Measurements from ENCODE around the gene PLAAT2. TPM values are rescaled to one million over a fixed set of nuclear protein-coding genes. Genes with fewer than 3 reads are reported as not detected.

Gene PLAAT2
- total RNA-seq, 1 donor from 2014 or later = 1.3 TPM

- no peak for DNase-seq (ENCODE audit: low read depth)
- no peaks in the 10 kb centered on the region for H3K36me3 ChIP-seq (ENCODE audit: control insufficient read depth, insufficient read depth, low read length)
- FAIRE-seq = no peak
- no peak overlapping the region for H3K4me3 ChIP-seq (ENCODE audit: low read depth, low read length)
- H3K27me3 ChIP-seq (ENCODE audit: control insufficient read depth, insufficient read depth, low read length) = no peaks in the 10 kb centered on the region
- TF ChIP-seq CTCF (IDR thresholded peaks at IDR 0.05; ENCODE audit: insufficient read depth, low read length, severe bottlenecking) = no peak
Observed at GRCh38 chr11:63520606-63521170, 42.5 kb downstream of the PLAAT2 start.

- H3K36me3 ChIP-seq (ENCODE audit: control insufficient read depth, insufficient read depth, low read length) = no peaks in the 10 kb centered on the region
Observed at GRCh38 chr11:63518548-63518947, 44.6 kb downstream of the PLAAT2 start.

GRCh38 chr11:63517156-63517555 lies 46.0 kb downstream of the PLAAT2 start:
- Histone ChIP-seq H3K36me3 (ENCODE audit: control insufficient read depth, insufficient read depth, low read length) (no peaks in the 10 kb centered on the region), H3K4me3 (ENCODE audit: low read depth, low read length) (no peak overlapping the region), H3K27me3 (ENCODE audit: control insufficient read depth, insufficient read depth, low read length) (no peaks in the 10 kb centered on the region)
- no peak for FAIRE-seq
- DNase-seq (ENCODE audit: low read depth) = no peak
- no peak for TF ChIP-seq CTCF (IDR thresholded peaks at IDR 0.05; ENCODE audit: insufficient read depth, low read length, severe bottlenecking)

More at GRCh38 chr11:63518548-63518947, 44.6 kb downstream of the PLAAT2 start:
- no peak for FAIRE-seq
- no peak for TF ChIP-seq CTCF (IDR thresholded peaks at IDR 0.05; ENCODE audit: insufficient read depth, low read length, severe bottlenecking)
- Histone ChIP-seq H3K27me3 (ENCODE audit: control insufficient read depth, insufficient read depth, low read length) (no peaks in the 10 kb centered on the region), H3K4me3 (ENCODE audit: low read depth, low read length) (no peak overlapping the region)
- no peak for DNase-seq (ENCODE audit: low read depth)

- FAIRE-seq = no peak
- no peak overlapping the region for H3K4me3 ChIP-seq (ENCODE audit: low read depth, low read length)
- TF ChIP-seq CTCF (IDR thresholded peaks at IDR 0.05; ENCODE audit: insufficient read depth, low read length, severe bottlenecking) = no peak
- no peaks in the 10 kb centered on the region for H3K36me3 ChIP-seq (ENCODE audit: control insufficient read depth, insufficient read depth, low read length)
- no peak for DNase-seq (ENCODE audit: low read depth)
- no peaks in the 10 kb centered on the region for H3K27me3 ChIP-seq (ENCODE audit: control insufficient read depth, insufficient read depth, low read length)
Observed at GRCh38 chr11:63516109-63516508, 47.1 kb downstream of the PLAAT2 start.

- FAIRE-seq = no peak
- no peaks in the 10 kb centered on the region for H3K27me3 ChIP-seq (ENCODE audit: control insufficient read depth, insufficient read depth, low read length)
- DNase-seq (ENCODE audit: low read depth) = no peak
- no peak overlapping the region for H3K4me3 ChIP-seq (ENCODE audit: low read depth, low read length)
- no peak for TF ChIP-seq CTCF (IDR thresholded peaks at IDR 0.05; ENCODE audit: insufficient read depth, low read length, severe bottlenecking)
- no peaks in the 10 kb centered on the region for H3K36me3 ChIP-seq (ENCODE audit: control insufficient read depth, insufficient read depth, low read length)
Observed at GRCh38 chr11:63512816-63513215, 50.4 kb downstream of the PLAAT2 start.

Data from bronchial epithelial cell (primary cell).